Parietal lobe (tissue), 2 donors: ENCODE measurements around the gene CMTM6. TPM values are rescaled to one million over a fixed set of nuclear protein-coding genes. Genes with fewer than 3 reads are reported as not detected.

Experiments
- small RNA-seq: library from RNA; depleted of rRNA; stranded (forward); fragments of <200 nt; gene quantifications from one replicate; pipeline ENCODE3, GENCODE V24; 2014; ENCODE audit warnings: low replicate concordance
- total RNA-seq: library from RNA; depleted of rRNA; stranded (reverse); fragments of >200 nt; gene quantifications from one replicate; pipeline ENCODE4 v1.2.3, GENCODE V29; 2014

The CMTM6 gene, protein sequence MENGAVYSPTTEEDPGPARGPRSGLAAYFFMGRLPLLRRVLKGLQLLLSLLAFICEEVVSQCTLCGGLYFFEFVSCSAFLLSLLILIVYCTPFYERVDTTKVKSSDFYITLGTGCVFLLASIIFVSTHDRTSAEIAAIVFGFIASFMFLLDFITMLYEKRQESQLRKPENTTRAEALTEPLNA
- total RNA-seq = 20.0 TPM

DNA sequence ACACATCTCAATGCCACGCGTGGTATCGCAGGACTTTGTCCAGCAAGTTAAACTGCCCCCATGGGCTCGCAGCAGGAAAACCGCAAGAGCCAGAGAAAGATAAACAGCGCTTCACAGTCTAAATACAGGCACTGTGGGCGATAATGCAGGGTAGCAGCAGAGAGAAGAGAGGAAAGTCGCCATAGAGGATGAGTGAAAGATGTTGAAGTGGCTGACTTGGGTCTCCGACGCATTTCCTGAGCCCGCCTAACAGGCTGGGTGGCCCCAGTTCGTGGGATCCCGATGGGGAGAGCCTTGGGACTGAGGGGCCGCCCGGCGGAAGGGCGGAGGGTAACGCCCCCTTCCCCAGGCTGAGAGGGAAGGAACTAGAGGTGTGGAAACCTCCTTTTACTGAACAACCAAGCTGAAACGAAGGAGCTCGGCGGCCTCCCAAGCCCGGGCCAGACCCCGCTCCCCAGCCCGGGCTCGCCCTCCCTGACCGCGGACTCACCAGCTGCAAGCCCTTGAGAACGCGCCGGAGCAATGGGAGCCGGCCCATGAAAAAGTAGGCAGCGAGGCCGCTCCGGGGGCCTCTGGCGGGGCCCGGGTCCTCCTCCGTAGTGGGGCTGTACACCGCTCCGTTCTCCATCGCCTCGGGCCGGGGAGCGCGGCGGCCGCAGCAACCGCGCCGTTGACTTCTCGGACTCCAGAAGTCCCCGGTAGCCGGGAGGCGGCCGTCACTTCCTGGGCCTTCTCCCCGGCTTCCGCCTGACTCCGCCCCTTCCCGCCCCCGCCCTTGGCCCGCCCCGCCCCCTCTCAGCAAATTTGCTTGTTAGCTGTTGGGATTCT, at the start of gene CMTM6:
Gene CMTM6, minus strand, starts transcription at position 735 of the 828 bp plus-strand sequence. Its CDS starts 107 bp downstream, at position 628.

Small RNAs within 50 kb of the gene (small RNA-seq; reads per million reads assigned to genes)
- gene MIR548AY = 0.46 reads per million, percentile 40 among the genes with 10 or more reads in this experiment

Other genes with a start within 250 kb of the CMTM6 start
- gene CMTM7, start 111.0 kb downstream of the CMTM6 start, total RNA-seq = 0.63 TPM
- gene DYNC1LI1, start 68.0 kb upstream of the CMTM6 start, total RNA-seq = 92.3 TPM
- 60.1 TPM for gene CNOT10, start 182.3 kb upstream of the CMTM6 start, total RNA-seq